ENCODE data around the gene MTHFD1L.
"Not testable (repeated sequence)": the region's sequence is repeated elsewhere in the genome, so short reads cannot be mapped to it uniquely, and the experiment has no call there.

Gene MTHFD1L

GRCh38 chr6:151014404-151015100 lies 149.1 kb downstream of the MTHFD1L start:
- DNase-seq: peak; percentile 59
- ATAC-seq: peak; percentile 69

GRCh38 chr6:151015101-151015700 lies 149.7 kb downstream of the MTHFD1L start:
- no peak for ATAC-seq

GRCh38 chr6:151016107-151016506 lies 150.6 kb downstream of the MTHFD1L start:
- no peak for ATAC-seq
- DNase-seq: no peak

More at GRCh38 chr6:151015101-151015700, 149.7 kb downstream of the MTHFD1L start:
- no peak for DNase-seq

DNA sequence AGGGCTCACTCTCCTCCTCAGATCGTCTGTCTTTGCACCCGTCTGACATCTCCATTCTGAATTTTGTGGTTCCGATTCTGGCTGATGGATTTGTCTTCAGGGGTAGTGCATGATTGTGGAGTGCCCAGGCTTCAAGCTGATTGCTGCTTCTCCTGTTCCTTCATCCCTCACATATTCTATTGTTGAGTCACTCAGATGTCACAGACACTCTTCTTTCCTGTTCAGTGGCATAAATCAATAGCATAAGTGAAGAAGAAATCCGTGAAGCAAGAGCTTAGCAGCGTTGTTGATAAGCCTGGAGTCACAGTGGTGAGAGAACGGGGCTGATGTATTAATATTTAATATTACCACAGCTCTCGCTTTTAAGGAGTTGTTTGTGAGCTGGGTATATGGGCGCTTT lies 152.5 kb downstream of the MTHFD1L start:
- DNase-seq (no peak), ATAC-seq (no peak)

DNA sequence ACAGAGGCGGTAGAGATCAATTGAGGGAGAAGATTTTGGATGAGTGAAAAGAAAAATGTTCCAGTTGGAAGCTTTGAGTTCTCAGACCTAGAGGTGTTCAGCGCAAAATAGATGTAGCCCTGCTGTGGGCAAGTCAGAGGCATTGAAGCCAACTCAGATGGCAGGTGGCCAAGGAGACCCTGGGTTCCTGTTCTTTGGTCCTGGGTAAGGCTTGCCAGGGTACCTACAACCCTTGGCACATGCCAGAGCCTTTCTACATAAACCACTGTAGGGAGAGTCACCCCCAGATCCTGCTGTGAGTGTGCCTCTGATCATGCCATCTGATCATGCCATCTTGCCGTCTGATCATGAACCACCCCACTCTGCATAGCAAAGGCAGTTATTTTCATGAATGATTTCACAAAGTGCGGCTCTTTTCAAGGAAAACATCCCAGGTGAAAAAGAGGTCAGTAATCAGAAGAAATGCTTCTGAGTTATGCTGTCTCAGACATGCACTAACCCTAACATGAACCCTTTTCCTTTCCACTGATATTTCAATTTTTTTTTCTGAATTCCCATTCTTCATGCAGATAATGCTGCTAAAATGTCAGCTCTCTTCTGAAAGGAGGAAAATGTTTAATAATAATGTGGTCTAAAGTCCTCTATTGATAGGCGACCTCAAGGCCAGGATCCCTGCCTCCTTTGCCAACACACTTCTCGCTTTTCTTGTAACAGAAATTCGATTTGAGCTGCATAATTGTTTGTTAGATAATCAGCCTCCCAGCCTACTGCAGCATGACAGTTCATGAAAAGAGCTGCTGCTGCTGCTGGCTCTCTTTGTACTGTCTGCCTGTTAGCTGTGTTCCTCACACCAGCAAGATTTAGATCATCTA lies 153.6 kb downstream of the MTHFD1L start:
- ATAC-seq (no peak), DNase-seq (no peak)

DNA sequence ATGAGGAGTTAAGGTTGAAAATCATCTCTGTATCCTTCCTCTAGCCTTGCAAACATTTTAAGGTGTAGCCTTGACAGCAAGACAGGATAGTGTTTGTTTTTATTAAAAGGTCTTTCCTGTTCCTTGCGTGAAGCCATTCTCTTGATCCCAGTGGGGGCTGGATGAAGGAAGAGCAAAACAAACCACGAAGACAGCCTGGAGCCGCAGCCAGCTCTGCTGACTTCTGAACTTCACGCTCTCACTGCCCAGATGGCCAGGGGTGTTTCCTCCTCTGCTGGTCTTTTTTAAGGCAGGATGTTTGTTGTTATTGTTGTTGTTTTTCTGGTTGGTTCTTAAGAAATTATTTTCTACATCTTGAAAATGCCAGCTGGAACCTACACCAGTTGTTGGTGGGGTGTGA lies 156.4 kb downstream of the MTHFD1L start:
- no peak for DNase-seq
- ATAC-seq: no peak

DNA sequence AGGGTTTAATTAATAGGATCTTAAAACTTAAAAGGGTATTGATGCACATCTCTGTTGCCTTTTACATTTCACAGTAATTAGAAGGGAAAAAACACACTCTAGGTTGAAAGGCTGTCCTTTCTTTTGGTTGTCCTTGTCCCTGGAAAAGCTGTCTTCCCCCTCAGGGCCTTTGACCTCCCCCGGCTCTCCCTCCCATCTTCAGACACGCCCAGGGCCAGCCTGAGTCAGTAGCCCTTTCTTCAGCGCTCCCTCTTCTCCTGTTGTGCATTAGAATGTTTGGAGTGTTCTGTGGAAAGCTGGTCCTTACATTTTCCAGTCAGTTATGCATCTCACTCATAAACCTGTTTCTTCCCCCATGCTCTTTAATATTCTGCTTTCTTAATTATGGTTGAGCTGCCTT lies 157.0 kb downstream of the MTHFD1L start:
- DNase-seq (no peak), ATAC-seq (no peak)

DNA sequence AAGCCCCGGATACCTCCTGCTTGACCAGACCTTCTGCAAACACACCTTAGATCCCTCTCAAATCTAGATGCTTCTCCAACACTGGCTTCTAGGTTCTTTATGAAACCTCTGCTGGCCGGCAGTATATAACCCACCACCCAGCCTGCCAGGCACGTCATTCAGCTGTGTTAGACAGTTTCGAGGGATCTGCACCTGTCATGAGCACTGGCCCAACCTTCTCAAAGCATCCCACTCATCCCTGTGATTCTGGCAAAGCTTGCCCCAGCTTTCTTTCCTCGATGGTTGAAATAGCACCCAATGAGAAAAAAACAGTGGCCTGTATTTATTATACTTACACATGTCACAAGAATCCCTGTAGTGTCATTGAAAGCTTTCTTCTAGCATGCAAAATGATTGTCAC lies 157.8 kb downstream of the MTHFD1L start:
- DNase-seq (no peak), ATAC-seq (no peak)

GRCh38 chr6:151024597-151024996 lies 159.1 kb downstream of the MTHFD1L start:
- DNase-seq (no peak), ATAC-seq (no peak)

GRCh38 chr6:151025076-151025475 lies 159.6 kb downstream of the MTHFD1L start:
- DNase-seq (no peak), ATAC-seq (no peak)

DNA sequence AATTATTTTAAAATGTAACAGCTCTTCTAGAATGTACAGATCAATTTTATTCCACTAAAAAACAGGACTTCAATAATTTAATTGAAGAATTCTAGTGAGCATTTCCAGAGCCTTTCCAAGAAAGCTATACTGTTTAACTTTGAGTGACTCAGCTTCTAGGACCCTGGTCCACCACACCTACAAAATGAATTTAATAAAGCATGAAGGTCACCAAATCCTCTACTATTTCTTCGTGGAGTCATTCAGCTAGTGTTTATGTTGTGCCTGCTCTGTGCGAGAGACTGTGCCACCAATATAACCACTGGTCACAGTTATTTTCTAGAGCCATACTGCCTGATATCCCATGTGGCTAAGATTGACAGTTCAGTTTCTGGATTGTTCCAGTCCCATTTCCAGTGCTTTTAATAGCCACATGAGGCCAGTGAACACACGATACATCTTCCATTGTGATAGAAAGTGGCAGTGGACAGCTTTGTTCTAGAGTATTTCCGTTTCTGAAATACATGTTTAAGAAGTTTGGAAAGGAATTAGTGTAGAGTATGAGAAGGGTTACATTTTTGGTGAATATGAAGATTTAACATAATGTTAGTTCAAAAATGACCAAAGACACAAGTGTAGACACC lies 160.7 kb downstream of the MTHFD1L start:
- DNase-seq: no peak

GRCh38 chr6:151027295-151027747 lies 161.8 kb downstream of the MTHFD1L start:
- no peak for ATAC-seq

More for the DNA sequence above, 160.7 kb downstream of the MTHFD1L start:
- no peak for ATAC-seq

DNA sequence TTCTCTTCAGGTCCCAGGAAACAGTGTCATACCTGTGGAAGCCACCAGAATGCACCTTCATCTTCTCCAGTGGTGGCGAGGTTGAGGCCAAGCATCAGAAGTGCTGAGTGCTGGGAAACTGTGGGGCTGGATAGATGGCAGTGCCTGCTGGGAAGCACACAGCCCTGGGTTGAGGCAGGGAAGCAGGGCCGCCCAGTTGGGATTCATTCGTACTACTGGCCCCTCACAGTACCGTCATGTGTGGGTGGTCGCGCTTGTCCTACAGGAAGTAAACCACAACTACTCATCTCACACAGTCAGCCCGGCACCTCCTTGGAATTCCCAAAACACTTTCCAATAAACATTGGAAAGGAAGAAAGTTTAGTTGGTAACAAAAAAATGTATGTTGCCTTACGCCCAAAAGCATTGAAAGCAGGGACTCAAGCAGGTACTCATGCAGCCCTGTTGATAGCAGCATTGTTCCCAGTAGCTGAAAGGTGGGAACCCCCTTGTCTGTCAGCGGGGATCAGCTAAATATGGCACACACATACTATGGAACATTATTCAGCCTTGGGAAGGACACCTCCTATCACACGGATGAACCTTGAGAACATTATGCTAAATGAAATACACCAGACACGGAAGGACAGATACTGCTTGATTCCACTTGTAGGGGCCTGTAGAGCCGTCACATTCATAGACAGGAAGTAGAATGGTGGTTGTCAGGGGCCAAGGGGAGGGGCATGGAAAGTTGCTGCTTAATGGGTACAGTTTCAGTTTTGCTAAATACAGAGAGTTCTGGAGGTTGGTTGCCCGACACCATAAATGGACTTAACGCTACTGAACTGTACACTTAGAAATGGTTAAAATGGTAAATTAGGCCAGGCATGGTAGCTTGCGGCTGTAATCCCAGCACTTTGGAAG lies 162.7 kb downstream of the MTHFD1L start:
- DNase-seq (no peak), ATAC-seq (peak; percentile 49)

More at GRCh38 chr6:151027295-151027747, 161.8 kb downstream of the MTHFD1L start:
- no peak for DNase-seq

DNA sequence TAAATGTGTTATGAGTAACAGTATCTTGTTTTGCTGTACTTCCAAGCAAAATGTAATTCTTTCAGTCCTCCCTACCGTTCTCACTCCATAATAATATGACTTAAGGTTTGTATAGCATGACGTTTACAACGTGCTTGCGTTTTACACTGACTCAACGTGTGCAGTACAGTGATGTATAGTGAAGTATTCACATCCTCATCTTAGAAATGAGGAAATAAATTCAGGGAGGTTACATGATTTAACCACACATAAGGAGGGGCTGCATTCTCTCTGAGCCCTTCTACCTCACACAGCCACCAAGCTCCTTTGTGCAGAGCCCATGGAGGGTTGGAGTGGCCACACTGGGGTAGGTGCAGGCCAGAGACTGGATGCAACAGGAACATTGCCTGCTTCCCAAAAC lies 164.5 kb downstream of the MTHFD1L start:
- DNase-seq: no peak
- ATAC-seq: no peak

GRCh38 chr6:151032034-151032433 lies 166.5 kb downstream of the MTHFD1L start:
- ATAC-seq (no peak), DNase-seq (no peak)

GRCh38 chr6:151034825-151035781 lies 169.6 kb downstream of the MTHFD1L start:
- DNase-seq: no peak
- no peak for ATAC-seq

DNA sequence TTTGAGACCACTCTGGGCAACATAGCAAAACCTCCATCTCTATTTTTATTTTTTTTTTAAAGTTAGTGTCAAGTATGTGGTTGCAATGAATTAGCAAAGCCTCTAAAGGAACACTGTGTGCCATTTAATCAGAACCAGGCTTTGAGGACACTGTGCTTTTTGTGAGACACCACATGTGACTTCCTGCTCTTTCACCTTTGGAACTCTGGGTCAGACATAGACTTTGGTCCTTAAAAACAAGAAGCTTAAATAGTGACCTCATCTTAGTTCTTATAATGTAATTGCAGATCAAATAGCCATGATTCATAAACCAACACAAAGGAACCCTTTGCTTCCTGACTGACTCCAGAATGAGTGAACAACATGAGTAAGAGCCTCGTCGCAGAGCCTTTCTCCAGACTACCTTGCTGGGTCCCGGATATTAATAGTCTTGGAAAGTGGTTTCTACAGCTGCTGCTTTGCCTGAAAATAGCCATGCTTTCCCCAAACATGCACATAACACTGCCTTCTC lies 170.8 kb downstream of the MTHFD1L start:
- DNase-seq, ATAC-seq: not testable (repeated sequence)

DNA sequence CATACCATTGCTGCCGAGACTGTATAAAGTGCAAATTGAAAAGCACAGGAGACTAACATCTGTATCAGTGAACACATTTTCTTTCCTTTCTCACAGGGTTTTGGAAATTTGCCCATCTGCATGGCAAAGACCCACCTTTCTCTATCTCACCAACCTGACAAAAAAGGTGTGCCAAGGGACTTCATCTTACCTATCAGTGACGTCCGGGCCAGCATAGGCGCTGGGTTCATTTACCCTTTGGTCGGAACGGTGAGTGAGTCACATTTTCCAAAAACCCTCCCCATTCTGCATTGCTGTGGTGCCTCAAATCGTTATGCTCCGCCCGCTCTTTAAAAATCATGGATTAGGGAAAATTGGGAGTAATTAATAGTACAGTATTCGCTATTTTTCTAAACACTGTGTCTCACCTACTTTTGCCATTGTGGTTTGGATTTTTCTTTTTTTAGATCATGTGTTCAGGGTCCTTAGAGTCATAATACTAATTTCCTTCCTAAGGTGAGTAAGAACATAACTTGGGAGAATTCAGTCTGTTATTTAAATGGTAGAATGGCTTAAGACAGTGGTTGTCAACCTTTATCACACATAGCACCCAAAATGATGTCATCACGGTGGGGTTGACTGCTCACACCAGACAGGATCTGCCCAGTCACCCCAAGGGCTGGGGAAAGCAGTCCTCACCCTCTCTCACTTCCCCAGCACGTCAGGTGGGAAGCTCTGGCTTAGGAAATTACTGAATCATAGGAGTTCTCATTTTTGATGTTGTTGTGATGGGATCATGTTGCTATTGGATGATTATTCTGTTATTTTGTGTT lies 171.6 kb downstream of the MTHFD1L start:
- ATAC-seq (no peak), DNase-seq (peak; percentile 42)

DNA sequence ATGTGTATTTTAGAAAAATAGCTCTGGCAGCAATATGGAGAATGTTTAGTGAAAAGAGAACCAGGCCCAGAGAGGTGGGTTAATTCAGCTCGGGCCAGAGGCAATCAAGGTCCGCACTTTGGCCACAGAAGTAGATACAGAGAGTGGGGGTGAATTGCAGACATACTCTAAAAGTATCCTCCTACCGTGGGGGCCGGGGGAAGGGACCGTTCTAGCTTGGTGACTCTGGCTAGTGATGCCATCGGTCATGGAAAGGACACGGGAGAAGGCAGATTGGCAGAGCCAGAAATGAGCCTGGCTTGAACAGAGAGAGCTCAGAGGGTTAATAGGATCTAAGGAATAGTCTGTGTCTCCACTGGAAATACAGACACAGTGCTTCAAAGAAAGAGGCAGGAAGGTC lies 173.1 kb downstream of the MTHFD1L start:
- ATAC-seq: no peak
- DNase-seq: no peak
